ENCODE measurements around the gene STYXL1.
"Not testable (repeated sequence)": the region's sequence is repeated elsewhere in the genome, so short reads cannot be mapped to it uniquely, and the experiment has no call there.

STYXL1 gene

GRCh38 chr7:76065016-76065612, 17.3 kb upstream of the STYXL1 start:
- DNase-seq (ENCODE audit: low read depth) = no peak

DNA sequence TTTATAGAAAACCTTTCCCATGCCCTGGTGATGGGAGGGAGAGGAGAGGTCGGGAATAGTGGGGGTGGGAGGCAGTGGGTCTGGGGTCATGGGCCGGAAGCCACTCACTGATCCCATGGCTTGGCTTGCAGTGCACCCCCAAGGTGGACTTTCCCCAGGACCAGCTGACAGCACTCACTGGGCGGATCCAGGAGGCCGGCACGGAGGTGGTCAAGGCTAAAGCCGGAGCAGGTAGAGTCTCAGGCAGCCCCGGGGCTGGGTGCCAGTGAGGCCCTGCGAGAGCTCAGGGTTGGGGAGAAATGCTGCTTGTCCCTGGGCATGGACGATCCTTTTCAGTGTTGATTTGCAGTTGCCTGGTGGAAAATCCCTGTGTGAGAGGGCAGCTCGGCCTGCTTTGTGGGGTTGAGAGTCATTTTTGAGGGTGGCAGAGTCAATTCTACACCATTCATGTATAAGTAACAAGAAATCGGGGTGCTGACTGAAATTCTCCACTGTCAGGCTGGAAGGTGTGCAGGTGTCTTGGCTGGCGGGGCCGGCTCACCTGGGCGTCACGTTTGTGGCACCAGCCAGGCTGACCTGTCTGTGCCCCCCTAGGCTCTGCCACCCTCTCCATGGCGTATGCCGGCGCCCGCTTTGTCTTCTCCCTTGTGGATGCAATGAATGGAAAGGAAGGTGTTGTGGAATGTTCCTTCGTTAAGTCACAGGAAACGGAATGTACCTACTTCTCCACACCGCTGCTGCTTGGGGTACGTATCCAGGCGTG, 16.6 kb upstream of the STYXL1 start:
- no peak for DNase-seq (ENCODE audit: low read depth)

DNA sequence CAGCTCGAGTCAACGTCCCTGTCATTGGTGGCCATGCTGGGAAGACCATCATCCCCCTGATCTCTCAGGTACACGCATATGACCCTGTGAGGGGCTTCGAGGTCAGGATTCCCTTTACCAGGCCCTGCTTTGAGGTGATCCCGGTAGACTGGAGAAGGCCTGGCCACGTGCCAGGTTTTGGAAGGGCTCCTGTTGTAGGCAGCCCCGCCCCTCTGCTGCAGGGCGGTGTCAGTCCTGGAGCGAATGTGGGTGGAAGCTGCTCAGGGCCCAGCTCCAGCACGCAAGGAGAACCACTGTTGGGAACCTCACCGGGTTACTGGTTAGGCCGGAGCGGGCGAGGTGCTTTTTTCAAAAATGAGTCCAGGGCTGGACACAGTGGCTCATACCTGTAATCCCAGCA, 15.7 kb upstream of the STYXL1 start:
- DNase-seq (ENCODE audit: low read depth) = no peak

DNA sequence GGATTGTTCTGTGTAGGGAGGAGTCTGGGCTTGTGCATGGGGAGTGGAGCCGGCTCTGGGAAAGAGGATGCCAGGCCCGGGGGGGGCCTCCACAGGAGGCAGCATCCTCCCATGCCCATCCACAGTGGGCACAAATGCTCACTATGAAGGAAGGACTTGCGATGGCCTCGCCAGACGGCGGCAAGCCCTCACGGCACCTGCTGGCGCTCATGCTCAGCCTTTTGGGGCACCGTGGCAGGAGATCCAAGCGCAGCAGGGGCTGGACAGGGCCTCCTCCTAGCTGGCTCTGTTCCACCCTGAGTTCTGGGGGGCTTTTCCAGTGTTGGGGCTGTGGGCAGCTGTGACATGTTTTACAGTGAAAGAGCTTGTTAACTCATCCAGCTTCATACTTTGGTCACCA, 15.3 kb upstream of the STYXL1 start:
- DNase-seq (ENCODE audit: low read depth) = no peak

DNA sequence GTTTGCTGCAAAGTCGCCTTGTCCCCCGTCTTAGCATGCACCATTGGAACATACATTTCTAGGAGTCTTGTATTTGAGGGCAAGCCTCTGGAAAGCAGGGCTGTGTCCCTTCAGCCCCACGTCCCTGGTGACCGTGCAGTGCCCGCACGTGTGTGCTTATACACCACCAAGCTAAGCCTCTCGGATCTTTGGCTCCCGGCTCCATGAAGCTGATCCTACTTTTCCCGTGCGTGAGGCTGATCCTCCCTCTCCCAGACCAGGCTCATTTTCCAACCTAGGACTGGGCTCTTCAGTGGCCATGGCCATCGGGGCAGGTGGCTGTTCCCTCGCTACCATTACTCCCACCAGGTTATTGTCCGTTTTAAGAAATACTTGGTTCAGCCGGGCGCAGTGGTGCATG, 14.5 kb upstream of the STYXL1 start:
- DNase-seq (ENCODE audit: low read depth) = no peak

DNA sequence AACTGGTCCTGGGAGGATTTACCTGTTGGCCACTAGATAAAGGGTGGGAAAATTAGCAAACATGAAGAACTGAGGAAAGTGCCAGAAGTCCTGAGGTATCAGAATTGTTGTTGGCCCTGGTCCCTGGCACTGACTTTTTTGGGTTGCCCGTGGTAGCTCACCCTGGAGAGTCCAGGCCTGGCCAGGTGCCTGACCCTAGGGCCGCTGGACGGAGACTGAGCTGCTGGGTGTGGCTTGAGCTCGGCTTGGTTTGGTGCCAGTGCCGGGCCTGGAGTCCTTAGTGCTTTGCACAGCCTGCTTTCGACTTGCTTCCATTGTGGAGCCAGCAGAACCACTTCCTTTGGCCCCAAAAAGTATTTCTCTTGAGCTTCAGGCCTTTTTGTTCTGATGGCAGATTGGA, 13.0 kb upstream of the STYXL1 start:
- DNase-seq (ENCODE audit: low read depth) = no peak

GRCh38 chr7:76058745-76059144, 10.9 kb upstream of the STYXL1 start:
- not testable (repeated sequence) for DNase-seq (ENCODE audit: low read depth)

DNA sequence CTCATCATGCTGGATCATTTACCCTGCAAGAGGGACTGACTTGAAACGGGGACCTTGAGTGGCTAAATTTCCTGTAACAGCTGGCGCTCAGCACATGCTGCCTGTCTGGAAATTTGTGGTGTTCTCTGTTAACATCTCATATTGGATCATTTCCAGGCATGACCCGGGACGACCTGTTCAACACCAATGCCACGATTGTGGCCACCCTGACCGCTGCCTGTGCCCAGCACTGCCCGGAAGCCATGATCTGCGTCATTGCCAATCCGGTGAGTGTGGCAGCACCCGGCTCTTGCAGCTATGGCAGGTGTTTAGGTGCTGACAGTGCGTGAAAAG, 10.0 kb upstream of the STYXL1 start:
- no peak for DNase-seq (ENCODE audit: low read depth)

GRCh38 chr7:76057103-76057812, 9.5 kb upstream of the STYXL1 start:
- DNase-seq (ENCODE audit: low read depth) = no peak

DNA sequence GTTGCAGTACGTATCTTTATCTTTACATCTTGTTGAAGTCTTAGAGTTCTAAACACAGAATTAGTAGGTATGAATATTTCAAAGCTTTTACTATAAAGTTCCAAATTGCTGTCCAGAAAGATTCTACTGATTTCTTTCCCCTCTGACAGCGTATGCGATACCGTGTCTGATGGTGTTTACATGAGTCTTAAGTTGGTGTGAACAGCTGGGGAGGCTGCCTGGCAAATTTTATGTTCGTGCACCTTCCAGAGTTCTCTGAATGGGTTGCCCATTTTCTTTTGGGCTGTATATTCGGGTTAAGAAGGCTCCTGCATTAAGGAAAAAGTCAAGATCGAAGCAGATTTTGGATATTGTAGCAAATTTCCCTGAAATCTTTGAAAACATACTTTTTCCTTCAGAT, 8.4 kb upstream of the STYXL1 start:
- no peak for DNase-seq (ENCODE audit: low read depth)

GRCh38 chr7:76054123-76055120, 6.6 kb upstream of the STYXL1 start:
- DNase-seq (ENCODE audit: low read depth) = no peak

DNA sequence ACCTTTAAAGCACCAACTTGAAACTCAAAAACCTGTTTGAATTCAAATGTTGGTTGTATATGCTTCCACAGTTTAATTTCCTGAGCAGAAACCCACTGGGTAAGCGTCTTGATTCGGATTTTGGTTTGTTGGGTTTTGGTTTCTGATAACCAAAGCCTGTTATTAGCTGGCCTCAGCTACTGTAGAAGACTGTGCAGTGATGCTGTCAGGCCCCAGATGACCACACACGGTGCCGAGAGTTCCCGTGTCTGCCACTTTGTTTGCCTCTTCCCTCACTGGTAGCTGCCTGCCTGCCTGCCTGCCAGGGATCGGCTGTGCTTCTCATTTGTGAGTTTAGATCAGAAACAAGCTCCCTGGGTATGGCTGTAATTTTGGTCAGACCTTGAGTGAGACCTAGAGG, 5.7 kb upstream of the STYXL1 start:
- DNase-seq (ENCODE audit: low read depth) = no peak

GRCh38 chr7:76052681-76053080, 4.9 kb upstream of the STYXL1 start:
- DNase-seq (ENCODE audit: low read depth) = not testable (repeated sequence)

GRCh38 chr7:76051840-76052239, 4.0 kb upstream of the STYXL1 start:
- DNase-seq (ENCODE audit: low read depth) = no peak

DNA sequence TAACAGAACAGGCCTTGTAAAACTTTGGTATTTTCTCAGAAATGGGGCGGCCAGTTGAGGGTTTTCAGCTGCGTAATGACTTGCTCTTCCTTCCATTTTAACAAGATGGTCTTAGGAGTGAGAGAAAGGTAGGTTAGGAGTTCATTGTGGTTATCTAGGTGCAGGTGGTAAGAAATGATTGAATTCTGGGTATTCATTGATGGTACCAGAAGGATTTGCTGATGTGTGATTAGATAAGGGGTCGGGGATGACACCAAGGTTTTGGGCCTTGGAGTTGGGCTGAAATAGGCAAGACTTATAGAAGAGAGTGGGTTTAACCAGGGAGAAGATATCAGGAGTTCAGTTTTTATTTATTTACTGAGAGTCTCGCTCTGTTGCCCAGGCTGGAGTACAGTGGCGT, 2.7 kb upstream of the STYXL1 start:
- DNase-seq (ENCODE audit: low read depth) = no peak

DNA sequence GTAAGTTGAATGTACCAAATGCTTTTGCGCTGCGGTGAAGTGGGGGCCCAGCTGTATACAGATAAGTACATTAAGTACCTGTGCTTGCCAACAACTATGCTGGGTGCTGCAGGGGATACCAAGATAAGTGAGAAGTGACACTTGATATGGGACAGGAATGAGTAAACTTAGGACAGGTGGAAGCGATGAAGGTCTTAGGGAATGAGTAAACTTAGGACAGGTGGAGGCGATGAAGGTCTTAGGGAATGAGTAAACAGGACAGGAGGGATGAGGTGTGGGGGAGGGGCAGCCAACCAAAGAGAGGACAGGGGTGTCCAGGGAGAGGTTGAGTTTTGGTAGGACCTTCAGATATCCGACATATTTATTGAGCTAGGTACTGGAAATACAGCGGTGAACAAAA, 1.5 kb upstream of the STYXL1 start:
- no peak for DNase-seq (ENCODE audit: low read depth)

GRCh38 chr7:76048668-76048988, 828 bp upstream of the STYXL1 start:
- DNase-seq (ENCODE audit: low read depth) = no peak

- DNase-seq (ENCODE audit: low read depth) = no peak
Observed at GRCh38 chr7:76047305-76047810, 442 bp downstream of the STYXL1 start.

DNA sequence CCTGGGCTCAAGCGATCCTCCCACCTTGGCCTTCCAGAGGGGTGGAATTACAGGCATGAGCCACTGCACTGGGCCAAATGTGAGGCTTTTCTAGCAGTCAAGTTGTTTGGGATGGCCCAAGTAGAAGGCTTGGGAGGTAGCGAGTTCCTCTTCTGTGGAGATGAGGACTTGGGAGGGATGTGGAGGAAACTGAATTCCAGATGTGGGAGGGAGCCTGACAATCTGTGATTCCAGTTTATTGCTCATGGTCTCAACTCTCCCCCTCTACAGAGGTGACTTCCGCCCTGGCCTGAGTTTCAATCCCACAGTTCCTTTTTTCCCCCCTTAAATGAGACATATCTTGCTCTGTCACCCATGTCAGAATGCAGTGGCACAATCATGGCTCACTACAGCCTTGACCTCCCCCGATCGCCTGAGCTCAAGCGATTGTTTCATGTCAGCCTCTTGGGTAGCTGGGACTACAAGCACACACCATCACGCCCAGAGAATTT, 3.4 kb downstream of the STYXL1 start:
- DNase-seq (ENCODE audit: low read depth) = no peak

DNA sequence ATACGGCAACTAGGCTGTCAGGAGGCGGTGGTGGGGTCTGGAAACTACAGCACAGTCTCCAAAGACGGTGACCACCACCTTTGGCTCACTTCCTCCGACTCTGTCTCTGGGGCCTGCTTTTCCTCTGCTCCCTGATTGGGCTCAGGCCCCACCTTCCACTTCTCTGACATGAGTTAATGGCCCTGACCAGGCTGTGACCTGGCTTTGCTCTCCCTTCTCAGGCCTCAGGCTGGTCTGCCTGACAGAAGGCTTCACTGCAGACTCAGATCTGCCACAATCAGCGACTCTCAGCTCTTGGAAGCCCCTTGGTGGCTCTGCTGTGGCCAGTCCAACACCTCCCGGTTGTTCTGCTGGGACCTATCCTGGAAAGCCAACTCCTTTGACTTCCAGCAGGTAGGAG, 7.7 kb downstream of the STYXL1 start:
- DNase-seq (ENCODE audit: low read depth) = no peak

- DNase-seq (ENCODE audit: low read depth) = no peak
Observed at GRCh38 chr7:76037310-76037709, 10.5 kb downstream of the STYXL1 start.

GRCh38 chr7:76031964-76032363, 15.8 kb downstream of the STYXL1 start:
- no peak for DNase-seq (ENCODE audit: low read depth)

All from stimulated activated CD4-positive, alpha-beta T cell treated with anti-CD3 and anti-CD28 coated beads, Interleukin-2, amount 100 ng/mL, for 4 hours (primary cell).